ENCODE results near the gene ZNF629. TPM values are rescaled to one million over a fixed set of nuclear protein-coding genes. Genes with fewer than 3 reads are reported as not detected.
A peak's percentile ranks its signal among the peaks of the same experiment; 100 is the strongest.

ZNF629 gene
- total RNA-seq, 1 donor from 2014 or later: 13.7 TPM

DNA sequence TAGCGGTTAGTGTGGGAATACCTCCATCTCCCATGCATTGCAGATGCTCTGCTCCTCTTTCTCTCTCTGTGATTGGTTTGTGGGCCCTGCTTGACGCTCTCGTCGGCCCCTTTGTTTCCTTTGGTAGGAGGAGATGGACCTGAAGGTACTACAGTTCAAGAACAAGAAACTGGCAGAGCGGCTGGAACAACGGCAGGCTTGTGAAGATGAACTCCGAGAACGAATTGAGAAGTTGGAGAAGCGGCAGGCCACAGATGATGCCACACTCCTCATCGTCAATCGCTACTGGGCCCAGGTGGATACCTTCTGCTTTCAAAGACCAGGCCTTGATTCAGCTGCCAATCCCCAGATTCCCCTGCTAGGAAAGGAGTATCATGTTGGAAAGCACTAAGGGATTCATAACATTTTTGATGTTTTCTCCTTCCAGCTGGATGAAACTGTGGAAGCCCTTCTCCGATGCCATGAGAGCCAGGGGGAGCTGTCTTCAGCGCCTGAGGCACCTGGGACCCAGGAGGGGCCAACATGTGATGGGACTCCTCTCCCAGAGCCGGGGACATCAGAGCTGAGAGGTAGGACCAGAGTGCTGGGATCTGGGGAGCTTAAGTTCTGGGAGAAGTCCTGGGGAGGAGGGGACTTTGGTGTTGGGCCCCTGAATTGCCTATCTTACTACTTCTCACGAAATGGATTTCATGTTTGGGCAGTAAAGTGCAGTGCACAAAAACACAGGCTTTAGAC, 23.8 kb downstream of the ZNF629 start:
- Histone ChIP-seq H3K27ac (no peak overlapping the region), H2AFZ (replicated peaks) (no peak overlapping the region)
- H3K36me3 Mint-ChIP-seq: peaks cover 30% of the 10 kb centered on the region

DNA sequence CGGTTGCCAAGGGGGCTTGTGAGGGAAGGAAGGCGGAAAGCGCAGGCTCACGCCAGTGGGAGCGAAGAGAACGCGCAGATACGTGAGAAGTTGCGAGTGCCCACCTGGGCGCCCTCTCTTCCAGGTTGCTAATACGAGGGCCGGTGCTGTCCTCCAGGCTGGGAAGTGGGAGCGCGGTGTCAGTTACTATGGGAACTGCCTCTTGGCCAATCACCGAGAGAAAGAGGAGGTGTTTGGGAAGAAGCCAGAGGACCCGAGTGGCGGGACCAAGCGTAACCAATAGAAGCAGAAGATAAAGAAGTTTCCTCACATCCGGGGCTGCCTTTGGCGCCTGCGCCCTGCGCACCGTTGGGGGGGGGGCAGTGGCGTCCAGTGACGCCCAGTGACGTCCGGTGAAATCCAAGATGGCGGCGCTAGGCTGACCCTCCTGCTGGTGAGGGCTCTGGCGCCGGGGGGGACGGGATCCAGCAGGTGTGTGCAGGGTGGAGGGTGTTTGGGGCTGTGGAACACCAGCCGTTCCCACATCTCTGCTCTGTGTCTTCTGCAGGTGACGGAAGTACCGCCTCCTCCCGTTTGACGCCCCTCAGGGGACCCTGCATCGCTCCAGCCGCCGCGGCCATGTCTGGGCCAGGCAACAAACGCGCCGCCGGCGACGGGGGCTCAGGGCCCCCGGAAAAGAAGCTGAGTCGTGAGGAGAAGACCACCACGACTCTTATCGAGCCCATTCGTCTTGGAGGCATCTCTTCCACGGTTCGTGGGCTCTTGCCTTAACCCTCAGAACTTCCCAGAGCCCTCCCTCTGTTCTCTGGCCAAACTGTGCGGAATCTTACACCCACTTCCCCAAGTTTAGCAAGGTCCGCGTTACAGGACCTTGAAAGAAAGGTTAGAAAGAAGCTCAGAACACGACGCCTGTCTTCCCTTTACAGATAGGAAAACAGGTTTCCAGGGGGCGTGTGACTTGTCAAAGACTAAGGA, 24.8 kb downstream of the ZNF629 start, which contains the start of the genes CFAP119 and RNF40:
Gene CFAP119, minus strand, starts transcription at position 135 of the 975 bp plus-strand sequence. CDS start 314 bp downstream, outside the sequence.
Gene RNF40, plus strand, starts transcription at position 395 of the 975 bp plus-strand sequence. Its CDS starts 224 bp downstream, at position 619.
- peaks cover 10% of the 10 kb centered on the region for H3K27me3 Mint-ChIP-seq (ENCODE audit: insufficient read depth, low read depth)
- peak within 1 kb of the TSS; percentile 62 for H2AFZ ChIP-seq (replicated peaks)
- H3K4me3 Mint-ChIP-seq: peak within 1 kb of the TSS; percentile 95
- peaks cover 15% of the 10 kb centered on the region for H3K4me1 ChIP-seq
- H3K36me3 ChIP-seq: peaks cover 14% of the 10 kb centered on the region
- peak within 1 kb of the TSS; percentile 83 for H3K27ac Mint-ChIP-seq
- peaks cover 22% of the 10 kb centered on the region for H3K79me2 ChIP-seq (ENCODE audit: low read depth)
- TF ChIP-seq EZH2 (IDR thresholded peaks at IDR 0.05): no peak
- no peak for TF ChIP-seq CTCF (IDR thresholded peaks at IDR 0.05)
- TF ChIP-seq EZH2phosphoT487 (IDR thresholded peaks at IDR 0.05): no peak
- no peaks in the 10 kb centered on the region for H3K9me3 Mint-ChIP-seq
- peak within 1 kb of the TSS; percentile 80 for H3K4me3 ChIP-seq
- H3K36me3 Mint-ChIP-seq: peaks cover 30% of the 10 kb centered on the region
- peak within 1 kb of the TSS; percentile 93 for H3K9ac ChIP-seq
- H3K4me1 Mint-ChIP-seq: peaks cover 27% of the 10 kb centered on the region
- H3K27ac ChIP-seq: peak within 1 kb of the TSS; percentile 48
- peaks cover 16% of the 10 kb centered on the region for H3F3A ChIP-seq (ENCODE audit: low read depth)
- no peaks in the 10 kb centered on the region for H3K9me3 ChIP-seq (ENCODE audit: low read depth)
- DNase-seq (ENCODE audit: low spot score): peak; percentile 98
- peak within 1 kb of the TSS; percentile 98 for H3K4me2 ChIP-seq
- peaks cover 27% of the 10 kb centered on the region for H4K20me1 ChIP-seq (ENCODE audit: low read depth)
- H3K27me3 ChIP-seq: no peaks in the 10 kb centered on the region

More for the DNA sequence above, 23.8 kb downstream of the ZNF629 start:
- H3K27me3 Mint-ChIP-seq (ENCODE audit: insufficient read depth, low read depth): peaks cover 10% of the 10 kb centered on the region
- H3K4me1 Mint-ChIP-seq: peaks cover 27% of the 10 kb centered on the region
- Histone ChIP-seq H3K4me2 (peak overlapping the region; percentile 98), H3K36me3 (peaks cover 14% of the 10 kb centered on the region), H3K4me3 (peak overlapping the region; percentile 80), H3K9ac (peak overlapping the region; percentile 93), H3K9me3 (ENCODE audit: low read depth) (no peaks in the 10 kb centered on the region), H3K27me3 (no peaks in the 10 kb centered on the region), H3K79me2 (ENCODE audit: low read depth) (peaks cover 22% of the 10 kb centered on the region), H3K4me1 (peaks cover 15% of the 10 kb centered on the region), H4K20me1 (ENCODE audit: low read depth) (peaks cover 27% of the 10 kb centered on the region), H3F3A (ENCODE audit: low read depth) (peaks cover 16% of the 10 kb centered on the region)
- H3K9me3 Mint-ChIP-seq: no peaks in the 10 kb centered on the region
- peak overlapping the region; percentile 83 for H3K27ac Mint-ChIP-seq
- DNase-seq (ENCODE audit: low spot score): no peak
- H3K4me3 Mint-ChIP-seq: peak overlapping the region; percentile 95
- TF ChIP-seq CTCF (IDR thresholded peaks at IDR 0.05) (no peak), EZH2 (IDR thresholded peaks at IDR 0.05) (no peak), EZH2phosphoT487 (IDR thresholded peaks at IDR 0.05) (no peak)

DNA sequence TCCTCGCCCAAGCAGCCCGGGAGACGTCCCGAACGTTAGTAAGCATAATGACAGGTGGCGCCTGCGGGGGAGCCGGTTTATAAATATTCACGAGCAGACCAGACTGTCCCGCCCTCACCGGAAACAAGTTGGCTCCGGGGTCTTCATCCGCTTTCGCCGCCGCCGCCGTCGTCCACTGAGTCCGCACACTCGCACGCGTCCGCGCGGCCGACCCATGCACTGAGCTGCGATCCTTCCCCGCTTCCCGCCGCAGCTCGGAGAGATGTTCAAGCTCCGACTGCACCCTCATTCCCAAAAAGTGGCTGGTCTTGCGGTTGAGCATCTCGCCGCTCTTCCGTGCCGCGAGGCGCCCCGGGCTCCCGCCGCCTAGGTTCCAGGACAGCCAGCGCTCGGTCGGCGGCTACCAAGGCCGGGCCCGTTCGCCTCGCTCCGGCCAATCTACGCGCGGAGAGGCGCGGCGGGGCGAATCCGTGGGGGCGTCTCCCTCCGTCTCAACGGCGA, 25.5 kb downstream of the ZNF629 start:
- Mint-ChIP-seq H3K4me1 (peaks cover 27% of the 10 kb centered on the region), H3K27me3 (ENCODE audit: insufficient read depth, low read depth) (peaks cover 10% of the 10 kb centered on the region), H3K27ac (no peak overlapping the region), H3K36me3 (peaks cover 25% of the 10 kb centered on the region), H3K4me3 (peak overlapping the region; percentile 95), H3K9me3 (no peaks in the 10 kb centered on the region)
- peak; percentile 70 for DNase-seq (ENCODE audit: low spot score)
- H3K4me1 ChIP-seq: peaks cover 15% of the 10 kb centered on the region
- H3K27ac ChIP-seq: peak overlapping the region; percentile 15
- TF ChIP-seq EZH2phosphoT487 (IDR thresholded peaks at IDR 0.05): no peak
- no peak for TF ChIP-seq EZH2 (IDR thresholded peaks at IDR 0.05)
- no peak for TF ChIP-seq CTCF (IDR thresholded peaks at IDR 0.05)
- H3K4me3 ChIP-seq: peak overlapping the region; percentile 80
- peaks cover 27% of the 10 kb centered on the region for H4K20me1 ChIP-seq (ENCODE audit: low read depth)
- no peaks in the 10 kb centered on the region for H3K9me3 ChIP-seq (ENCODE audit: low read depth)
- H3K4me2 ChIP-seq: peak overlapping the region; percentile 84
- peak overlapping the region; percentile 62 for H2AFZ ChIP-seq (replicated peaks)
- peaks cover 14% of the 10 kb centered on the region for H3K36me3 ChIP-seq
- H3K9ac ChIP-seq: peak overlapping the region; percentile 36
- peaks cover 22% of the 10 kb centered on the region for H3K79me2 ChIP-seq (ENCODE audit: low read depth)
- H3K27me3 ChIP-seq: no peaks in the 10 kb centered on the region
- H3F3A ChIP-seq (ENCODE audit: low read depth): peaks cover 16% of the 10 kb centered on the region

Data from neural progenitor cell (in vitro differentiated cells).